ENCODE data around the gene RBM20.
"Not testable (repeated sequence)": the region's sequence is repeated elsewhere in the genome, so short reads cannot be mapped to it uniquely, and the experiment has no call there.

The RBM20 gene

DNA sequence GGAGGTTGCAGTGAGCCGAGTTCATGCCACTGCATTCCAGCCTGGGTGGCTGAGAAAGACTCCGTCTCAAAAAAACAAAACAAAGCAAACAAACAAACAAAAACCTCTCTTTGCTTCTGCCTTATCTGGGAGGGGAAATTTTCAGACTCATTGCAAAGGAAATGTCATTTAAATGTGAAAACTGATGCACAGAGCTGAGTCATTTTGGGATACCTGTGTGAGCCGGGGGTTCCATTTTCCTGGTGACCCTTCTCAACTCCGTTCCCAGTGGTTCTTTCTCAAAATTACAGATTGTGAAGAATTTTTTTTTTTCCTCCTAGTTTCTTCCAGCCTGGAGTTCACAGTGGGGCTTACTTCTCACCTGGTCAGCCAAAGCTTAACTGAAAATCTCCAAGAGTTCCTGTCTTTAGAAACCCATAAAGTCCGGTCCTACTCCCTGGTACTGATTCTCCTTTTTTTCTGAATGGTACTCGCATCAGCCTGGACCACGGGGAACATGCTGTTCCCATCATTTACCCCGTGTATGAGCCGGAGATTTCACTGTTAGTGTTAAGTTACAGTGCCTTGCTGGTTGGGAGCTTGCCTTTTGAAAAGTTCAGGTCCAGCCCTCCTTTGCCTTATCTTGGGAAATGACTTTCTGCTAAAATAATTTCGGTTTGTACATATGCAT lies 56.9 kb downstream of the RBM20 start:
- DNase-seq (ENCODE audit: low read depth in 2 of 2, low spot score in 1 of 2) = no peak

DNA sequence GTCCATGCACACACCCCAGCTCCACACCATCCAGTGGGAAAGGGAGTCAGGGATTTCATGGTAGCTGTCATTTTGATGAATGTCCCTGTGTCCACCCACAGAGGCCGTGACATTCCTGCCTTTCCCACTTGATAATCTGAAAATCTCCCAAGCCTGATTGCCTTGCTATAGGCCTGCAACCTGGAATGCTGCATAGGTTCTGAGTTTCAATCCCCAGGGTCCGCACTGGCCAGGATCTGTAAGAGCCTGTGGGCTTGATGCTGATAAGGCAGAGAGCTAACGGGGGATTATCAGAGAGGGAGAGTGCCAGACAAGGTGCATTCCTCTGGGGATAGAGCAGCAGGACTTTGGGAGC lies 57.5 kb downstream of the RBM20 start:
- DNase-seq (ENCODE audit: low read depth in 2 of 2, low spot score in 1 of 2) = no peak

DNA sequence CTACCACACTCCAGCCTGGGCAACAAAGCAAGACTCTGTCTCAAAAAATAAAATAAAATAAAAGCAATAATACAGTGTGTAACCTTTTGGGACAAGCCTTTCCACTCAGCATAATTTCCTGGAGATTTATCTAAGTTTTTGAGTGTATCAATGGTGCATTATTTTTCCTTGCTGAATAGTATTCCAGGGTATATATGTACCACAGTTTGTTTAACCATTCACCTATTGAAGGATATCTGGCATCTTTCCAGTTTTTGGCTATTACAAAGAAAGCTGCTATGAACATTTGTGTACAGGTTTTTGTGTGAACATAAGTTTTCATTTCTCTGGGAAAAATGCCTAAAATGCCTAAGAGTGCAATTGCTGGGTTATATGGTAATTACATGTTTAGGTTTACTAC lies 59.9 kb downstream of the RBM20 start:
- no peak for DNase-seq (ENCODE audit: low read depth in 2 of 2, low spot score in 1 of 2)

DNA sequence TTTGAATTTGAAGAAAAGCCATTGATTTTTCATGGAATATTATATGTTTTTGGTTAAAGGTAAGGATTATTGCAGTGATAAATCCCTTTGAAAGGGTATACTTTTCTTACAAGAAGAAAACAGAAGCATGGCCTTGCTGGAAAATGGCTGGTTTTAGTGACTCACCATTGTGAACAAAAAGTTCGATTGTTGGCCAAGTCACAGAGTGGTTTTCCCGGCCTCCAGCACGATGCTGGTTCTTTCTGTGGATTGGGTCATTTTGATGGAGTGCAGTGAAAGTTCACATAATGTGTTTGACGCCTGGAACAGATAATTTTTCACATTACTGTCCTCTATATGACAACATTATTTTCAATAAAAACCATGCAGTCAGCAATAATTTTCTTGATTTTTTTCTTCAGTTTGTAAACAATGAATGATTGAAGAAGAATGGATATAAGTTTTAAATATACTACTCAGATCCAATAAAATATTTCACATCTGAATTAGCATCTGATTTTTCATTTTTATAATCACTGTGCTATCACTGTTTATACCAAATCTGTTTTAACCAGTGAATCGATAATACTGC lies 60.9 kb downstream of the RBM20 start:
- no peak for DNase-seq (ENCODE audit: low read depth in 2 of 2, low spot score in 1 of 2)

DNA sequence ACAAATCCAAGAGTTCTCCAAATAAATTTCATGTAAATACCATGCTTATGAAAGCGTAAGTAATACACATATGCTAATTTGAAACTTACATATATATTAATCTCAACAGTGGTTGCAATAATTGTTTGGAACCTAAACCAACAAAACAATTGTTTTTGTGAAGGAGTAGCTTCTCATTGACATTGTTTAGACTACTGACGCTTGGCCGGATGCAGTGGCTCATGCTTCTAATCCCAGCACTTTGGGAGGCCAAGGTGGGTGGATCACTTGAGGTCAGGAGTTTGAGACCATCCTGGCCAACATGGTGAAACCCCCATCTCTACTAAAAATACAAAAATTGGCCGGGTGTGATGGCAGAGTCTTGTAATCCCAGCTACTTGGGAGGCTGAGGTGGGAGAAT lies 61.5 kb downstream of the RBM20 start:
- DNase-seq (ENCODE audit: low read depth in 2 of 2, low spot score in 1 of 2) = not testable (repeated sequence)

DNA sequence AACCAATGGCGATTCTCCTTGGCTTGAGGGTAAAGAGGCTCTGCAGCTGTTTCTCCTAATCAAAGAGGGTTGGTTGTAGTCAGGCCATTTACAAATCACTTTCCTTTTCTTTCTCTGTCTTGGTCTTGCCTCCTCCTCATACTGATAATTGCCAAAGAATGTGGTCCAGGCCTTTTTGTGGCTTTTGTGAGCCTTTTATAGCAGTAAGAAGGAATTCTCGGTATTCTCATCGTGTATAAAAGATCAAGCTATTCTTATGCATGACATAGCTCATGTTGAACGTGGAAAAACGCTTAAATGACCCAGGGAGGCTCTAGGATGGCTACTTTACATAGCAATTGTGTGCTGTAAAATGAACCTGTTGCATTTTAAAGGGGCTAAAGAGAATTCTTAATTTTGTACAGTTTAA lies 62.6 kb downstream of the RBM20 start:
- DNase-seq (ENCODE audit: low read depth in 2 of 2, low spot score in 1 of 2) = no peak

DNA sequence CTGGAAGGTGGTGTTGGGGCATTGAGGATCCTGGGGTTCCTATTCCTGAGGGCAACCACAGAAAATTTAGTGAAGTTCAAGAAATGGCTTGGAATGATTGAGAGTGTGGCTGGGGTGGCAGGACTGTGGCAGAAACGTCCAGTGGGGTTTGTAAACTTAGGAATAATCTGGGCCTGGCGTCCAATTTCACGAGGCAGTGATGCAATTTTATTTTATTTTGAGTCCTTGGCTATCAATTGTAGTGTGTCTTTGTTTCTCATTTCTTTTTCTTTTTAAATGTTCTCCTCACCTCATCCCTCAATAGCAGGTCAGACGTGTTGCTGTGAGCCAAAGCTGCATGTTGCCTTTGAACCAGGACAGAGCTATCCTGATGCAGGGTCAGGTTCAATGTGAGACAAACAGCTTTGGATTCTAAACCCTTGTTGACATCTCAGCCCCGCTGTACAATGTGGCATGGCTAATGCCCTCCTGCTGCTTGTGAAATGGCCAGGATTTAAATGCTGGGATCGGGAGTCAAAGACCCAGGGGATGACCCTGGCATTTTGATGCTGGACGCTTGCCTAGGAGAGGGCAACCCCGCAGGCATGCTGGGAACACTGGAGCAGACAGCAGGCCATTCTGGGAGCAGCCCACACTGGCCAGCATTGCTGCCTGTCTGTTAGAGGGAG lies 64.8 kb downstream of the RBM20 start:
- DNase-seq (ENCODE audit: low read depth in 2 of 2, low spot score in 1 of 2) = no peak

DNA sequence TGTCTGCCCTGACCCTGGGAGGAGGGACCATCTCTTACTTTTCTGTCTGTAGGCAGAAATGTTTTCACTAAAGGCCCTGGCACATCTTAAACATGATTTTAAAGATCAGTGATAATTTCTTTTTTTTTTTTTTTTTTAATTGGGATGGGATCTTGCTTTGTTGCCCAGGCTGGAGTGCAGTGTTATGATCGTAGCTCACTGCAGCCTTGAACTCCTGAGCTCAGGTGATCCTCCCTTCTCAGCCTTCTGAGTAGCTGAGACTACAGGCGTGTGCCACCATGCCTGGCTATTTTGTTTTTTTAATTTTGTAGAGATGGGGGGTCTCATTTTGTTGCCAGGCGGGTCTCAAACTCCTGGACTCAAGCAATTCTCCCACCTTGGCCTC lies 65.3 kb downstream of the RBM20 start:
- DNase-seq (ENCODE audit: low read depth in 2 of 2, low spot score in 1 of 2) = no peak

DNA sequence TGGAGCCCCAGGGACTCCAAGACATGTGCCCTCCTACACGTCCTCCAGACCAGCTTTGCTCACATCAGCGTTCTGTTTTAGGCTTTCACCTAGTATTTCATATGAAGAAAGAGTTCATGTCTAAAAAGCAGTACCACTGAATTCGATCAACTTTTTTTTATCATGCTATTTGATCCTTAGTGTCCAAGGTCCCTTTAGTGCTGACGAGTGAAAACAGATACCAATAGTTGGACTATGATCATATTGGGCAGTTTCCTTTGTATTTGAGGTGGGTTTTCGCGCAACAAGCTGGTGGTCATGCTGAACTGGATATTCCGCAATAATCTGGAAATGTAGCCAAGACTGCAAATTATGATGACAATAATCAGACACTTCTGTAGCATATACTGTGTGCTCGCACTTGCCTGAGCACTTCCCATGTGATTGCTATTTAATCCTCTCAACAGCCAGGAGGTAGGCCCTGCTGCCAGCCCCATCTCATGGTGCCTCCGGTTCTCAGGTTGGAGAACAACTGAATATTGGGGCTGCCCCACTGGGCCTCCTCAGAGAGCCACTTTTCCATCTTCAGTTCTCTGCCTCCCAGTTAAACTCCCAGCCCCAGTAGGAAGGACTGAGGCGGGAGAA lies 65.9 kb downstream of the RBM20 start:
- DNase-seq (ENCODE audit: low read depth in 2 of 2, low spot score in 1 of 2) = no peak

DNA sequence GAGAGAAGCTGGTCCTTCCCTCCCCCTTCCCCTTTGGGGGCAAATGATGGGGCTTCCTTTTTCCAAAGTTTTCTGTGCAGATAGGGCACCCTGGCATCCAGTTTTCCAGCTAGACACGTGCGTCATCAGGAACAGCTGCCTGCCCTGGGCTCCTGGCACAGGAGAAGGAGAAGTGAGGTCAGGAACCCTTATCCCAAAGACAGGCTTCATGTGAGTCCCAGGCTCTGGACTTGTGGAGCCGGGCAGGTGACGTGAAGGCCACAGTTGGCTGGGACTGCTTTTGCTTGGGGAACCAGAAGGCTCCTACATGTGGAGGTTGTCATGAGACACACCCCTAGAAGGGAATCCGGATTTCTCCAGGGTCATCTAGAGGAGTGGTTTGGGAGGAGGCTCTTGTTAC lies 66.5 kb downstream of the RBM20 start:
- no peak for DNase-seq (ENCODE audit: low read depth in 2 of 2, low spot score in 1 of 2)

DNA sequence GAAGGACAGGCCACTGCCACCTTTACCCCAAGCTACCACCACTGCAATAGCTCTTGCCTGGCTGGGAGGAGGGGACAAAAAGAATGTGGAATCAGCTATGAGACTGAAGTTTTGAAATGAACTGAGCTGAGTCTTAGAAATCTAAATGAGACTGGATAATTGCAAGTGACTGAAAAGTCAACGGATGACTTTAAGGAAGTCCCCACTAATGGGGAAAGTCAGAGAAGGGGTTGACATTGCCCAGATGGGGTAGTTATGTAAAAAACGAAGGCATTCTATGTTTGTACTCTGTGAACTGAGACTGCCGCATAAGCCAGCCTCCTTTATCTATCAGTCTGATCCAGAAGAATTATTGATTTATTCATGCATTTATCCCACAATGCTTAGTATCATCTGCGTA lies 67.2 kb downstream of the RBM20 start:
- DNase-seq (ENCODE audit: low read depth in 2 of 2, low spot score in 1 of 2) = no peak

DNA sequence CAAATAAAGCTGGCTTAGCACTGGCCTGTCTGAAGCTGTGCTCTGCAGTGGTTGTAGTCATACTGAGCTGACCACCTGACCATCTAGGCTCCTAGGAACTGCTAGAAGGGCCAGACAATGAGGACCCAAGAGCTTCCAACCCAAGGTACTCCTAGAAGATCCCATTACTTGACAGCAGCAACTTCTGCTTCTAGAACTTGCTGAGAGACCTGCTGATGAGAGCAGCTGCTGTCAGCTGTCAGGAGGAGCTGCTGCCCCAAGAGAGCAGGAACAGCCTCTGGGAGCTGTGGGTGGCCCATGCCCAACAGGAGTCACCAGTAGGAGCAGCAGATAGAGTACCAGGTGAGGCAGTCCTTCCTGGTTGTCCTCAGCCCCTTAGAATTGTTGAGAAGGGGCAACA lies 70.2 kb downstream of the RBM20 start:
- DNase-seq (ENCODE audit: low read depth in 2 of 2, low spot score in 1 of 2) = no peak

DNA sequence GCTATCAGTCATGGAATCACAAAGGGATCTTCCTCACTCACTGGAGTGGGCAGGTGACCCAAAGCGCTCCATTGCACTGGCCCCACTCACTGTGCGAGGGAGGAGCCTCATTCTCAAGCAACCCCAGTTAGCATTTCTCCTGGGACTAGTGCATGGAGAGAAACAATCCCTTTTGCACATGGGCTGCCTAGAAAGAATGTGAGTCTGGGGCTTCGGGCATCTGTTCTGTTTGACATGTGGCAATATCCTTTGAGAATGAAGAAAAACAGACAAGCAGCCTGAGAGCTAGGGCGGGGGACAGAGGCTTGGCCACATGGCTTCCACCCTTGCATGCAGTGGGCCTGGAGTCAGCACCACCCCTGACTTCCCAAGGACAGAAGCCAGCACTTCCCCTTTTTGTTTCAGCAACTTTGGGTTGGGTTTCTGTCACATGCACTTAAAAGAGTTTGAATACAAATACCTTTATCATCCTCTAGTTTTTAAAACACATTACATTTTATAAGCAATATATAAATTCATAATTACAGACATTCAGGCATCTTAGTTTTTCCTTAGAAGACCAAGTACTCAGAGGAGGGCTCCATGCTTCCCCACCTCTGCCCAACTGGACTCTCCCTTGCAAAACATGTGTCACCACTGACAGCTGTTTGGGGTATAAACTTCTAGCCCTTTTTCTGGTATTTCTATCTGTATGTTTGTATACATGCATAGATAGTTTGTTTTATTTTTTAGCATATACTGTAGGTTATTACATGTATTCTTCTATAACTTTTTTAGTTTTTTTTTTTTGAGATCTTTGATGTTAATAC lies 73.8 kb downstream of the RBM20 start:
- DNase-seq (ENCODE audit: low read depth in 2 of 2, low spot score in 1 of 2) = no peak

DNA sequence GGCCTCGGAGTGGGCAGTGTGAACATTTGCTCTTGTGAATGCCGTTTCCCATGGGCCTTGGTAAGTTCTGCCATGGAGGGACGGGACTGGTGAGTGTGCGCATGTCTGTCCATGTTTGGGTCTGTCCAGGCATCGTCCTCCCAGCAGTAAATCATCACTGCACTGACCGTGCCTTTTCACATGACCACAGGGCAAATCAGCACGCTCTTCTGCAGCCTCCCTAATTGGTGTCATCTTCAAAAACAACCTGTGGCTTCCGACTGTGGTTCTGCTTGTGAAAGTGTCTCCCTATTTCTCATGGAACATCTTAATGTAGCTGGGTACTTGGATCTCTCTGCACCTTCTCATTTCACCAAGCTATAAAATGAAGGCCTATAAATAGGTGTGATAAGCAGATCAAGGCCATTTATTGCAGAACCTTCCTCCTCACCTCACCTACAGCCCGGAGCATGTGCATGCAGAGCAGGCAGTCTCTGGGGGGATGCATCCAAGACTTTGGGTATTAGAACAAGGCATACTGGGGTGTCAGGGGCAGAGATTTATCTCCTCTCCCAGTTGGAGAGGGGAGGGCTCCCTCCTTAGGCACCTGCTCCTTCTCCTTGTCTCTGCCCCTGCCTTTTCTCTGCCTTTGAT lies 77.4 kb downstream of the RBM20 start:
- no peak for DNase-seq (ENCODE audit: low read depth in 2 of 2, low spot score in 1 of 2)

DNA sequence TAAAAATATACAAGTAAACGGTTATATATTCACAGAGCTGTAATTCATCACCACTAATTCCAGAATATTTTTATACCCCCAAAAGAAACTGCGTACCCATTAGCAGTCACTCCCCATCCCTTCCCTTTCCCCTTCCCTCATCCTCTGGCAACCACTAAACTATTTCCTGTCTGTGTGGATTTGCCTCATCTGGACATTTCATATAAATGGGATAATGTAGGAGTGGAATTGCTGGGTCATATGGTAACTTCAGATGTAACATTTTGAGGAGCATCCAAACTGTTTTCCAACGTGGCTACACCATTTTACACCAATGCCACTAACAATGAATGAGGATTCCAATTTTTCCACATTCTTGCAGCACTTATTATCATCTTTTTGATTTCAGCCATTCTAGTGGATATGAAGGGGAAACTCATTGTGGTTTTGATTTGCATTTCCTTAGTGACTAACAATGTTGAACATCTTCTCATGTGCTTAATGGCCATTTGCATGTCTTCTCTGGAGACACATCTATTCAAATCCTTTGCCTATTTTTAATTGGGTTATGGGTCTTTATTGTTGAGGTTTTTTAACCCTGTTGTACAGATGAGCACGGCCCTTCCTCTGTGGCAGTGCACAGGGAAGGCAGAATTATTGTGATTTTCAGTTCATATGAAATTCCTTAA lies 79.2 kb downstream of the RBM20 start:
- no peak for DNase-seq (ENCODE audit: low read depth in 2 of 2, low spot score in 1 of 2)

DNA sequence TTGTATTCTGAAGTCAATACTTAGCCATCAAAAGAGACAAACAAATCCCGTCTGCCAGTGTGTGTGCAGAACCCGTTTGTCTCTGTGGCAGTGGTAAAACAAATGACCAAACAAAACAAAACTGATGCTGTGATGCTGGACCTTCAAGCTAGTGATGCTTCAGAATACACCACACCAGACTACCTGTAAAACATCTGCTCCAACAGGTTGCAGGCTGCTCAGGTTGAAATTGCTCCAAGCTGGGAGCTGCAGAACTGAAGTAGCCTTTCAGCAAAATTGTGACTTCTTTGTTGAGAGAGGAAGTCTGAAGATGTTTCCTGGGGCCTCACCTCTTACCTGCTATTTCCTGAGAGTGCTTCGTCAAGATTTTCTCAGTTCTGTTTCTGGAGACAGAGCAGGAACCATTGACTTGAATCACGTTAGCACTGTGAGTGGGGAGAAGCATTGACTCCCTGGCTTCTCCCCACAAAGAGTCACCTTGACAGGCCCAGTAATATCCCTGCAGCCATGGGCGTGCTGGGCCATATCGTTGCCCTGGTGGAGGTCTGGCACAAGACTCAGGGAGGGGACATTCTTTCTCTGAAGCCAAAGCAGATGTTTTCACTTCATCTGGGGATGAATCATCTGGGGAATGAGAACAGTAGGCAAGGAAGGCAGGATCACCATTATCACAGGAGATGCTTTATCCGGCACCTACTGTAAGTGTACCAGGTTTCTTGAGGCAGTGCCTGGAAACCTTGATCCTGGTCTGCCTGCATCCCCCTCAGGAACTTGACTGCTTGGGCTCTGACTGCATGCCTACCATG lies 80.2 kb downstream of the RBM20 start:
- DNase-seq (ENCODE audit: low read depth in 2 of 2, low spot score in 1 of 2) = no peak

DNA sequence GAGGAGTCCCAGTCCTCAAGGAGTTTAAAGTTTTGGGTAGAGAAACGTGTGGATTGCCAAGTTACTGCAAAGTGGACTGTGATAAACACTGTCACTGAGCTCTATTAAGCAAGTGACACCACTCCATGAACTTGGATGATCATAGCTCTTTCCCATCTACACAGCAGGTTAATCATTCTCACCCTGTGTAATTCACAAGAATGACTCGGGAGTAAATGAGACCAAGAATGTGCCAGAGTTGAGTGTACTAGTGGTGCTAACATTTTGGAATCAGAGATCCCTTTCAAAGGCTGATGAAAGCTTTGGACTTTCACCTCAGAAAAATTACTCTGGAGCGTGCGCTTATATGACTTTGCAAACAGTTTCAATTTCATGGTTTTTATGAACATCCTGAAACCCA lies 80.8 kb downstream of the RBM20 start:
- no peak for DNase-seq (ENCODE audit: low read depth in 2 of 2, low spot score in 1 of 2)

DNA sequence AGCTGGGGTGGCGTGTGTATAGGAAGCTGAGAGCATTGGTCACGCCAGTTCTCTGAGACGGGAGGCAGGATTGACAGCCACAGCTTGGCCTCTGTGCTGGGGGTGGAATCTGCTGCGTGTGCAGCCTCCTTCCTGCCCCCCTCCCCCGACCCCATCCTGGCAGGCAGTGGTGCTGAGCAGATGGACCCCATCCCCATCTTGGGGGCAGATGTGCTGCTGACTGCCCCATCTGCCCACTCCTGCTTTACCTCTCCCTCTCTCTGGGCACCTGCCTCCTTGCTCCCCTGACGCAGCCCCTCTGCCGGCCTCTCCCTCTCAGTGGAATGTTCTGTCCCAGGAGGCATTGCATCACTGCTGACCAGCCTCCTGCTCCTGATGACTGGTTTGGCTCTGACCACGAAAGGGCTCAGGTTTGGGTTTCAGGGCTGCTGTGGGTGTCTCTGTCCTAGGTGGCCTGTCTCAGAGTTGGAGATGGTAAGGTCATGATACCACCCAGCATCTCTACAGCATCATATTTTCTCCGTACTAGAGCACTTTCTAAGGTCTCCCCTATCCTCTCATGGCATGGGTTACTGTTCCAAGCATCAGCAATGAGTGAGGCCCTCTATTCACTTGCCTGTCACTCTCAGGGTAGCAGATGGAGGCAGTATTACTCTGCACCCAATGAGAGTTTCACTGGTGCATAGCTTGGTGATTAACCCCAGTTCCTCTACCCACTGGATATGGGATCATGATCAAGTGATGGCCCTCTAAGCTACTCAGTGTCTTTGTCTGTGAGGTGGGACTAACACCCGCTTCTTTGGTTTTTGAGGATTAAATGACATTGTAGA lies 81.9 kb downstream of the RBM20 start:
- DNase-seq (ENCODE audit: low read depth in 2 of 2, low spot score in 1 of 2) = no peak

DNA sequence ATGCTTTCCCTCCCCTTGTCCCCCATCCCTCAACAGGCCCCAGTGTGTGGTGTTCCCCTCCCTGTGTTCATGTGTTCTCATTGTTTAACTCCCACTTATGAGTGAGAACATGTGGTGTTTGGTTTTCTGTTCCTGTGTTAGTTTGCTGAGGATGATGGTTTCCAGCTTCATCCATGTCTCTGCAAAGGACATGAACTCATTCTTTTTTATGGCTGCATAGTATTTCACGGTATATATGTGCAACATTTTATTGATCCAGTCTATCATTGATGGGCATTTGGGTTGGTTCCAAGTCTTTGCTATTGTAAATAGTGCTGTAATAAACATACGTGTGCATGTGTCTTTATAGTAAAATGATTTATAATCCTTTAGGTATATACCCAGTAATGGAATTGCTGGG lies 83.6 kb downstream of the RBM20 start:
- DNase-seq (ENCODE audit: low read depth in 2 of 2, low spot score in 1 of 2) = not testable (repeated sequence)
